Parathyroid adenoma (tissue), 2 donors: ENCODE data around the gene NRDE2.
"Not testable (repeated sequence)": the region's sequence is repeated elsewhere in the genome, so short reads cannot be mapped to it uniquely, and the experiment has no call there.

Source experiments
- H2AFZ ChIP-seq: fragments of 300-600 bp; sonication (generic); one replicate; pipeline ENCODE4 v1.7.0; 2017; ENCODE audit warnings: antibody characterized with exemption, mild to moderate bottlenecking
- H3K27ac ChIP-seq: fragments of 300-600 bp; sonication (generic); one replicate; pipeline ENCODE4 v1.7.0; 2017
- H3K27me3 ChIP-seq: fragments of 300-600 bp; sonication (generic); one replicate; pipeline ENCODE4 v1.7.0; 2017; ENCODE audit warnings: low read length; ENCODE audit not compliant: control insufficient read depth, insufficient read depth
- H3K36me3 ChIP-seq: fragments of 300-600 bp; sonication (generic); one replicate; pipeline ENCODE4 v1.7.0; 2017; ENCODE audit warnings: low read length; ENCODE audit not compliant: control insufficient read depth, insufficient read depth
- H3K4me1 ChIP-seq: fragments of 300-600 bp; sonication (generic); one replicate; pipeline ENCODE4 v1.7.0; 2017; ENCODE audit warnings: control low read depth
- H3K4me2 ChIP-seq: fragments of 300-600 bp; sonication (generic); one replicate; pipeline ENCODE4 v1.7.0; 2017; ENCODE audit warnings: low read length
- H3K4me3 ChIP-seq: fragments of 300-600 bp; sonication (generic); one replicate; pipeline ENCODE4 v1.7.0; 2017; ENCODE audit warnings: low read depth, low read length
- H3K79me2 ChIP-seq: fragments of 300-600 bp; sonication (generic); one replicate; pipeline ENCODE4 v1.7.0; 2017; ENCODE audit warnings: control low read depth
- H3K9ac ChIP-seq: fragments of 300-600 bp; sonication (generic); one replicate; pipeline ENCODE4 v1.7.0; 2017; ENCODE audit warnings: mild to moderate bottlenecking
- H3K9me3 ChIP-seq: fragments of 300-600 bp; sonication (generic); one replicate; pipeline ENCODE4 v1.7.0; 2017; ENCODE audit warnings: low read length; ENCODE audit not compliant: control insufficient read depth
- TF ChIP-seq, protein P1 (sequence below): fragments of 300-600 bp; sonication (generic); IDR thresholded peaks from one replicate; pipeline ENCODE4 v1.7.0; 2017; ENCODE audit warnings: antibody characterized with exemption, mild to moderate bottlenecking
- donor health status: primary hyperparathyroidism.

Gene NRDE2

DNA sequence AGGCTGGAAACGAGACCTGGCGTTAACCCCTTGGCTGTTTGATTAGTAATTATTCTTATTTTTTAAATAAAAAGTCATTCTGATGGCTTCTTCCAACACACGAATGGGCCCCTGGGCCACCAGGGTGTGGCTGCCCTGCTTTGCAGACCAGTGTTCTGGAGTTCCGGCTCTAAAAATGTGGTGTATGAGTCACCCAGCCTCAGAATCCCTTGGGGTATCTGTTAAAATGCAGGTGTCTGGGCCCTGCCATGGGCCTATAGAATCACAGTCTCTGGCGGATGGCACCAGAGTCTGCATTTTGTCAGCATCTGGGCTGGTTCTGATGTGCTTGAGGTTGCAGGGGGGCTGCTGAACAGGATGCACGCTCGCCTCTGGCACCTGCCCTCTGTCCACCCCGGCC is 77.9 kb downstream of the NRDE2 start:
- H3K36me3 ChIP-seq, result no peaks in the 10 kb centered on the region
- H3K9me3 ChIP-seq, result no peaks in the 10 kb centered on the region
- no peaks in the 10 kb centered on the region for H3K27me3 ChIP-seq
- H2AFZ ChIP-seq, result no peak overlapping the region
- peaks cover 6% of the 10 kb centered on the region for H3K4me1 ChIP-seq
- no peak overlapping the region for H3K27ac ChIP-seq
- no peak overlapping the region for H3K4me2 ChIP-seq
- peaks cover 3% of the 10 kb centered on the region for H3K79me2 ChIP-seq
- no peak overlapping the region for H3K4me3 ChIP-seq
- TF ChIP-seq, protein P1, sequence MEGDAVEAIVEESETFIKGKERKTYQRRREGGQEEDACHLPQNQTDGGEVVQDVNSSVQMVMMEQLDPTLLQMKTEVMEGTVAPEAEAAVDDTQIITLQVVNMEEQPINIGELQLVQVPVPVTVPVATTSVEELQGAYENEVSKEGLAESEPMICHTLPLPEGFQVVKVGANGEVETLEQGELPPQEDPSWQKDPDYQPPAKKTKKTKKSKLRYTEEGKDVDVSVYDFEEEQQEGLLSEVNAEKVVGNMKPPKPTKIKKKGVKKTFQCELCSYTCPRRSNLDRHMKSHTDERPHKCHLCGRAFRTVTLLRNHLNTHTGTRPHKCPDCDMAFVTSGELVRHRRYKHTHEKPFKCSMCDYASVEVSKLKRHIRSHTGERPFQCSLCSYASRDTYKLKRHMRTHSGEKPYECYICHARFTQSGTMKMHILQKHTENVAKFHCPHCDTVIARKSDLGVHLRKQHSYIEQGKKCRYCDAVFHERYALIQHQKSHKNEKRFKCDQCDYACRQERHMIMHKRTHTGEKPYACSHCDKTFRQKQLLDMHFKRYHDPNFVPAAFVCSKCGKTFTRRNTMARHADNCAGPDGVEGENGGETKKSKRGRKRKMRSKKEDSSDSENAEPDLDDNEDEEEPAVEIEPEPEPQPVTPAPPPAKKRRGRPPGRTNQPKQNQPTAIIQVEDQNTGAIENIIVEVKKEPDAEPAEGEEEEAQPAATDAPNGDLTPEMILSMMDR, result no peak
- H3K9ac ChIP-seq, result no peak overlapping the region

DNA sequence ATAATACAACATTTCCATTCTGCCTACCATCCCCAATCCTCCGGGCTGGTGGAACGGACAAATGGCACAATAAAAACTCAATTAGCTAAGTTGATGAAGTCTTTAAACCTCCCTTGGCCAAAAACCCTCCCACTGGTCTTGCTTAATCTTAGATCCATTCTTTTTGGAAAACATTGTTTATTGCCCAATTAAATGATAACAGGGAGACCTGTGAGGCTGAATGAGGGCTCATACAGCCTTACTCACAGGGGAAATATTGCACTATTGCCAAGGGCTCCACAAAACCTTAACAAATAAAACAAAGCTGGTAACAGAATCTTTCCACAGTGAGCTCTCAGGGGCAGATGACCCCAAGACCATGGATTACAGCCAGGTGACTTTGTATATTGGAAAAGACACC is 83.1 kb downstream of the NRDE2 start:
- Histone ChIP-seq H3K4me2 (no peak overlapping the region), H2AFZ (no peak overlapping the region), H3K4me3 (no peak overlapping the region), H3K27me3 (no peaks in the 10 kb centered on the region), H3K4me1 (no peaks in the 10 kb centered on the region), H3K36me3 (no peaks in the 10 kb centered on the region), H3K9me3 (no peaks in the 10 kb centered on the region), H3K79me2 (no peaks in the 10 kb centered on the region), H3K9ac (no peak overlapping the region), H3K27ac (no peak overlapping the region)
- TF ChIP-seq, protein P1, result no peak

DNA sequence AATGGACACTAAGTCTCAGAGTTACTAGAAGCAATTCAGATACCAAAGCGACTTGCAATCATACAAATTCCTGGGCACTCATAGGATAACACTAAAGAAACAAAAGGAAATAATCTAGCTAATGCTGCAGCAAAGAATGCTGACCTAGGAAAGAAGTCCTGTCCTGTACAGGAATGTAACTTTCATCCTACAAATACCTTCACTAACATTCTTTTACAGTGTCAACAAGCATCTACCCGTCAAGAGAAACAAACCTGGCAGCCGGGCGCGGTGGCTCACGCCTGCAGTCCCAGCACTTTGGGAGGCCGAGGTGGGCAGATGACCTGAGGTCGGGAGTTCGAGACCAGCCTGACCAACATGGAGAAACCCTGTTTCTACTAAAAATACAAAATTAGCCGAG is 84.3 kb downstream of the NRDE2 start:
- H3K4me3 ChIP-seq, H3K79me2 ChIP-seq: not testable (repeated sequence)

DNA sequence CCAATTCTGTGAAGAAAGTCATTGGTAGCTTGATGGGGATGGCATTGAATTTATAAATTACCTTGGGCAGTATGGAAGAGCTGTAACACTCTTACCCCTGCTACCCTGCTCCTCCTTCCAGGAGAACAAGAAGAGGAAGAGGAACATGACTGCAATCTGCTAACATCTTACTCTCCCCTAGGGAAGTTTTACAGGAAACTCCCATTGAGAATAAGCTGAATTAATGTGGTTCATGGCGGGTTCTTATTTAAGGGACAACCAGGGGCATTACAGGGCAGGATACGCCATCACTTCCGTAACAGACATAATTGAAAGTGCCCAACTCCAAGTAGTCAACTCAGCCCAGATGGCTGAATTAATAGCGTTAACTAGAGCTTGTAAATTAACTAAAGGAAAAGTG is 84.8 kb downstream of the NRDE2 start:
- no peaks in the 10 kb centered on the region for H3K36me3 ChIP-seq
- no peaks in the 10 kb centered on the region for H3K4me1 ChIP-seq
- H3K79me2 ChIP-seq, result no peaks in the 10 kb centered on the region
- no peak overlapping the region for H3K4me2 ChIP-seq
- no peak overlapping the region for H3K9ac ChIP-seq
- H2AFZ ChIP-seq, result no peak overlapping the region
- no peak overlapping the region for H3K27ac ChIP-seq
- H3K27me3 ChIP-seq, result no peaks in the 10 kb centered on the region
- H3K4me3 ChIP-seq, result no peak overlapping the region
- TF ChIP-seq, protein P1, result no peak
- H3K9me3 ChIP-seq, result no peaks in the 10 kb centered on the region

More for the DNA sequence above, 84.3 kb downstream of the NRDE2 start:
- H3K4me1 ChIP-seq, H3K27ac ChIP-seq, H3K4me2 ChIP-seq, H3K27me3 ChIP-seq, H3K9ac ChIP-seq, H3K36me3 ChIP-seq, H2AFZ ChIP-seq, H3K9me3 ChIP-seq: not testable (repeated sequence)

DNA sequence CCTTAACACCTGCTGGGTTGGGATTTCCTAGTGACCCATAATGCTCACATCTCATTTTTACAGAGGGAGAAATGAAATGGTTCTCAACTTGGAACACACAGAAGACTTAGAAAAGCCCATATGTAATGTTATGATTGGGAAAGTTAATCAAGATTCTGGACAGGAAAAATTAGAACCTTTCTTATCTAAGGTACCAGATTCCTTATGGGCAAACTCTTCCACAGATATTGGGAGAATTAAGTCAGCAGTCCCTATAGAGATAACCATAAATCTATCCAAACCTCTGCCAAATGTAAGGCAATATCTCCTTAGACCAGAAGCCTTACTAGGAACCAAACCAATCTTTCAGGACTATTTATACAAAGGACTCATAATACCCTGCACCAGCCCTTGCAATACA is 89.3 kb downstream of the NRDE2 start:
- Histone ChIP-seq H3K4me1 (no peaks in the 10 kb centered on the region), H3K79me2 (no peaks in the 10 kb centered on the region), H3K27ac (no peak overlapping the region), H3K27me3 (no peaks in the 10 kb centered on the region), H3K9me3 (no peaks in the 10 kb centered on the region), H3K4me2 (no peak overlapping the region), H2AFZ (no peak overlapping the region), H3K9ac (no peak overlapping the region), H3K36me3 (no peaks in the 10 kb centered on the region), H3K4me3 (no peak overlapping the region)
- TF ChIP-seq, protein P1, result no peak
